Stimulated activated CD8-positive, alpha-beta memory T cell treated with anti-CD3 and anti-CD28 coated beads, Interleukin-12 subunit alpha, Interleukin-12 subunit beta, amount 100 ng/mL, for 4 hours (primary cell): ENCODE measurements around the gene MMAB.
"Not testable (repeated sequence)": the region's sequence is repeated elsewhere in the genome, so short reads cannot be mapped to it uniquely, and the experiment has no call there.

Experiments
- DNase-seq: peaks from one replicate; pipeline ENCODE4 v3.0.0-alpha.2; 2020; ENCODE audit warnings: low read depth

Gene MMAB

DNA sequence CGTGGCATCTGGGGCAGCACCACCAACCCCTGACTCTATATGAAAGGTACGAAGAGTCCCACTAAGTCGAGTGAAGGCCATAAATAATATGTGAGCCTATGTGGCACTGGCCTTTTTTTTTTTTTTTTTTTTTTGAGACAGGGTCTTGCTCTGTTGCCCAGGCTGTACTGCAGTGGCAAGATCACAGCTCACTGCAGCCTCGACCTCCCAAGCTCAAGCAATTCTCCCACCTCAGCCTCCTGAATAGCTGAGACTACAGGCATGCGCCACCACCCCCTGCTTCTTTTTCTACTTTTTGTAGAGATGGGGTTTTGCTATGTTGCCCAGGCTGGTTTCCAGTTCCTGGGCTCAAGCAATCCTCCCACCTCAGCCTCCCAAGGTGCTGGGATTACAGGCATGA lies 28.8 kb upstream of the MMAB start:
- not testable (repeated sequence) for DNase-seq

DNA sequence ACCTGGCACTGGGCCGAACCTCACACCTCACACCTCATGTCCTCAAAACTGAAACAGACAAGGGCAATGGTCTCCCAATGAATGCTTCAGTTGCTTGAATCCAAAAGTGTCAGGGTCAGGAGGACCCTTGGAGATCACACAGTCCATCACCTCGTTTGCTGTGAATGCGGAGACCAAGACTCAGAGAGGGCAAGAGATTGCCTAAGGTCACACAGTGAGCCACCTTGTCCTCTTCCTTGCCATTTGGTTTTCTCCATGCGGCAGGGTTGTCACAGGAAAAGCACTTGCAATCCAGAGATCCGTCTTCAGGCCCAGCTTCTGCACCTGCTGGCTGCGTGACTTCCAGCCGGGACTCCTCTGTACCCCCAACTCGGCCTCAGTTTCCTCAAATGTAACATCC lies 28.3 kb upstream of the MMAB start:
- DNase-seq = no peak

DNA sequence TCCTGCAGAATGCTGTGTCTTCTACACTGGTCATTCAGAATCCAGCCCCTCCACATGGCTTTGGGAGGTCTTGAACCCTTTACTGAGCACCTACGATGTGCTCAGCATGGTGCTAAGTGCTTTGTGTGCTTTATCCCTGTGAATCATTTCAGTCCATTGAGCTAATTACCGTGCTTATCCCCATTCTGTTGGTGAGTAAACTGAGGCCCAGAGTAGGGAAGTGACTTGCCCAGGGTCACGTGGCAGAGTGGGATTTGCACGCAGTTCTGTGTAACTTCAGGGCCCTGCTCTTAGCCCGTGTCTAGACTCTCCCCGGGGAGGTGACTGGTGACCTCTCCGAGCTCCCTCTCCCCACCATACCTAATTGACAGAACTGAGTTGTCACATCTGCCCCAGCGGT lies 27.7 kb upstream of the MMAB start:
- no peak for DNase-seq

DNA sequence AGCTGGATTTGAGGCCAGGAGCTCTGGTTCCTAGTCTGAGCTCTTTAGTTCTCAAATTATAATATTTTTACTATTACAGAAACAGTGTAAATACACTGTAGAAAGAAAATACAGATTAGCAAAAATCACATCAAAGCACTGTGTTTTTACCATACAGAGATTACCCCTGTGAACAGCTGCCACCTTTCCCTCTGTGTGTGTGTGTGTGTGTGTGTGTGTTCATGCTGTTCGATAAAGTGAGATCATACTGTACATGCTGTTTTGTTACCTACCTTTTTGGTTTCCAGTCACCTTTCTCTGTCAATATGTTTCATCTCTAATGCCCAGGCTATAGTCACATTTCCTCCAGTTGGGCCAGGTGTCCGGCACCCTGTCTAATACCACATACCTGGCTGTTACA lies 27.2 kb upstream of the MMAB start:
- no peak for DNase-seq

DNA sequence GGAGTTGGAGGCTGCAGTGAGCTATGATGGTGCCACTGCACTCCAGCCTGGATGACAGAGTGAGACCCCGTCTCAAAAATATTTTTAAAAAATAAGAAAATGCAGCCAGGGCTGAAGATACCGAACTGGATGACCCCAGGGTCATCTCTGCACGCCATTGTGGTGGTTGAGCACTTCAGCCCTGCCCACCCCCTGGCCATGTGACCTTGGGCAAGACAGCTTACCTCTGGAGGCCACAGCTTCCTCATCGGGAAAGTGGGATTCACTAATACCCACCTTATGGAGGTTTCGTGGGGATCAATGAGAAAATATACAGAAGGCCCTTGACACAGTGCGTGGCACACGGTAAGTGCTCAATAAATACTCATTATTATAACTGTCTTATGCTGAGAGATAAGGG lies 25.8 kb upstream of the MMAB start:
- DNase-seq = no peak

DNA sequence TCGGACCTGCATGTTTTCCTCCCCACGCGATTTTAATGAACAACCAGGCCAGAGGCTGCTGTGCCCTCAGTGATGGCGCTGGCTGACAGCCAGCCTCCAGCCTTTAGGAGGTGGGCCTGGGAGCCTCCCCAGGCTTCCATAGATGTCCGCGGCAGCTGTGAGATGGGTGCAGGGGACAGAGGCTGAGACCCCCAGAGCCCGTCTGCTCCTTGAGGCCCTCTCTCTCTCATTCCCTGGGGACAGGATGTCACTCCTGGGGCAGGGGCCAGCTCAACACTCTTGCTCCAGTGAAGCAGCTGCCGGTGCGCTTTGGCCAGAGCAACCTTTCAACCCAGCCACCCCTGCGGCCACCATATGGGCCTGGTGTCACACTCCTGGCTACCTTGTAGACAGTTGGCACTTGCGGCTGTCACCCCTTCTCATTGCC lies 25.1 kb upstream of the MMAB start:
- DNase-seq = no peak

DNA sequence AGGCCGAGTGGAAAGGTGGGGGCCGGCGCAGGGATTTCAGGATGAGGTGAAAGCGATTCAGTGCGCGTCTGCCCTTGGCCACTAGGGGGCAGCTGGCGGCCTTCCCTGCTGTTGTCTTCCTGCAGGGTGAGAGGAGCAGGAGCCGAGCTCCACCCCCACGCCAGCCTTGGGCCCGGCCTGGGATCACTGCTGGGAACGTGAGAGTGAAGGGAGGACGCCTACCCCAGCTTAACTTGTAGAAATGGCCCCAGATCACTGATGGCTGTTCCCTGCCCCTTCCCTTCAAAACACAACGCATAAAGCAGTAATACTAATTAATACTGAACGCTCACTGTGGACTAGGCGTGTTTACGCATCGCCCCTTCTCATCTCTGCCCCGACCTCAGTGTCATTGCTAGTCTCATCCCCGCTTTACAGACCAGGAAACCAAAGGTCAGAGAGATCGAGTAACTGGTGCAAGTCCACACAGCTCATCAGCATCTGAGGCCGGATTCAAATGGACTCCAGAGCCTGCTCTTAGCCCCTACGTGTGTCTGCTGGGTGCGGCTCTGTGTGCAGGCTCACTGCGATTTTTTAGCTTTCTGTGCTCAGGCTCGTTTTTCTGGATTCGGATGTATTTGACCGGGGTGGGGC lies 24.6 kb upstream of the MMAB start:
- peak; percentile 28 for DNase-seq

DNA sequence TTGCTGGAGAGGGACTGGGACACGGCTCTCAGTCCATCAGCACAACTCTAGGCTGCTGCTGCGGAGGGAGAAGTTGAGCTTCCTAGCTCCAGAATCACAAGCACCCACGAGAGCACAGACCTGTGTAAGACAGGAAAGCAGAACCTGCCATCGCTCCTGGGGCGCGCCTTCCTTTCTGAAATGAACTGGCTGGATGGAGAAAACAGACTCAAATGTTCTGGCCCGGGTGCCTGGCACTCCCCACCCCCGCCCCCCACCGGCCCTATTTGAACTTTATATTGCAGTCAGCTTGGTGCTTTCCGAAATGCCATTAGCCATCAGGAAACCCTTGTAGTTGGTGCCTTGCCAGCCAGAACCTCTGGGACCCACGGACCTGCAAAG lies 24.1 kb upstream of the MMAB start:
- DNase-seq = no peak

DNA sequence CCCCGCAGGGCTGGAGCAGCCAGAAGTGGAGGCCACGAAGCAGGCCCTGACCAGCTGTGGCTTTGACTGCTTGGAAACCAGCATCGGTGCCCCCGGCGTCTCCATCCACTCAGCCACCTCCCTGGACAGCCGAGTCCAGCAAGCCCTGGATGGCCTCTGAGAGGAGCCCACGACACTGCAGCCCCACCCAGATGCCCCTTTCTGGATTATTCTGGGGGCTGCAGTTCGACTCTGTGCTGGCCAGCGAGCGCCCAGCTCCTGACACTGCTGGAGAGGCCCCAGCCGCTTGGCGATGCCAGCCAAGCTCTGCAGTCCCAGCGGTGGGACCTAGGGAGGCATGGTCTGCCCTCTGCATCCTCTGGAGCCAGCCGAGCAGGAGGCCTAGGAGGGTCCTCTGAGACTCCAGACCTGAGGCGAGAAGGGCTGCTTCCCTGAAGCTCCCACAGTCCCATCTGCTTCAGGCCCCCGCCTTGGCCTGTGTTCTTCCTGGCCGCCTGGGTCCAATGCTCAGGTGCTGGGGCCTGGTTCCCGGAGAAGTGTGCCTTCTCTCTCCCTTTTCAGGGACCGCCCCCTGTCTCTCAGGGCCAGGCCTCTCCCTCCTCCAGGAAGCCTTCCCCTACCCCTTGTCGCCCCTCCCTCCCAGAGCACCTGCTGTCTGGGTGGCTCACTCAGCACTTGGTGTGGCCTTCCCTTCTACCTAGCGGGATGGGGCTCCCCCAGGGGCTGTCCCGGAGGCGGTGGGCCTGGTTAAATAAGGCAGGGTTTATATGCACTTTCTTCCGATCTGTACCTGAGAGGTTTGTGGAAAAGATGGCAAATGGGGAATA lies 23.3 kb upstream of the MMAB start:
- DNase-seq = no peak

DNA sequence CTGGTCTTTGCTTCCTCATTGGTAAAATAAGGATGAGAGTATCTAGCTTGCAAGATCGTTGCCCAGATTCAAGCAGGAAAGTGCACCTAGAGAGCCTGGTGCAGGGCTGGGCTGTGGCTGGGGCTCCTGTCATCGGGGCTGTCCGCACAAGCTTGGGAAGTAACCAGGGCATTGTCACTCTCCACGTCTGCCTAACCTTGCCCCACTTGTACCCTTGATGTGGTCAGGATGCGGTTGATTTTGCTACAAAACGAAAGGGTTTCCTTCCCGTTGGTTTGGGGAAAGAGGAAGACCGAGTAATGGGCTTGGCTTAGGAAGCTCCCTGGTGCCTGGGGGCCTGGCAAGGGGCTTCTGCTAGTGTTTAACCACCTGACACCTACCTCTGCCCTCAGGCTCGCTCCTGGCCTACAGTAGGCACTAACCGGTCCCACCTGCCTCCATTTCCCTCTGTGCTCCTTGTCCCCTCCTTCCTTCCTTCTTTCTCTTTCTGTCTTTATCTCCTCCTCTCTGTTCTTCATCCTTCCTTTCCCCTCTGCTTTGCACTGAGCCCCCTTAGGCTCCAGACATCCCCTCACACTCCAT lies 22.1 kb upstream of the MMAB start:
- DNase-seq = no peak

DNA sequence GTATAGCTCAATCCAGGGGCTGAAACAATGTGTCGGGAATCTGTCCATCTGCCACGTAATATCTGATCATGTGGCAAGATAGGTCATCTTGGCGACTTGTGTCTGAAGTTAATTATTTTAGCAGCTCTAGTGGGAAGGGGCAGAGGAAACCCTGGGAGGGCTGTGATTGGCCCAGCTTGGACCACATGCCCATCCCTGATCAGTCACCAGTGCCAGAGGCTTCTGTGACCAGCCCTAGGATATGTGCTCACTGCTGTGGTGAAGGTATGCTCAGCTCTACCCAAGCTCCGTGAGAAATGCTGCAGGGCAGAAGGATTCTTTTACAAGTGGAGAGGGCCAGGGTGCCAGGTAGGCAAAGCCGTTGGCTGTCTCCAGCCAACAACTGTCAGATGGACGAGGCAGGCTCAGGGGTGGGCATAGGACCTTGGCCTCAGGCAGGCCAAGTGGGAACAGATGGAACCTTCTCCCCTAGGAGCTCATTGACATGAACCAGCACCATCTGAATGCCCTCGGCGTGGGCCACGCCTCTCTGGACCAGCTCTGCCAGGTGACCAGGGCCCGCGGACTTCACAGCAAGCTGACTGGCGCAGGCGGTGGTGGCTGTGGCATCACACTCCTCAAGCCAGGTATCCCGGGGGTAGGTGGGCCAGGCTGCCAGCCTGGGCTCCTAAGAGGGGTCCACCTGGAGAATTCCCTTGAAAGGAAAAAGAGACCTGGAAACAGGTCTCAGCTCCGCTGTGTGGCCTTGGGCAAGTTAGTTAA lies 21.4 kb upstream of the MMAB start:
- no peak for DNase-seq

DNA sequence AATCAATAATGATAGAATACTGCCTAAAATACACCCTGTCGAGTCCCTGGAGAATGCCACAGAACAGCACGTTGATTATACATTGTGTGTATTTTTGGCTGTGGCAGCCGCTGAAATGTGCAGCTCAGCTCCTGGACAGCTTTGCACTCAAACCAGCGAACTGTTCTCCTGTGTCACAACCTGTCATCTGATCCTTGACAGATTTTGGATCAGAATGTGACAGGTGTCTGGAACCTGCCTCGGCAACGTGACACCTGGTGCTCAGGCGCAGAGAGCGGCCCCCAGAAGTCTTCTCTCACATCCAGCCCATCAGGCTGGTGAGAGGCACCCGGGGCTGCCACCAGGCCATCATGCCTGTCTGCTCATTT lies 19.6 kb upstream of the MMAB start:
- no peak for DNase-seq

DNA sequence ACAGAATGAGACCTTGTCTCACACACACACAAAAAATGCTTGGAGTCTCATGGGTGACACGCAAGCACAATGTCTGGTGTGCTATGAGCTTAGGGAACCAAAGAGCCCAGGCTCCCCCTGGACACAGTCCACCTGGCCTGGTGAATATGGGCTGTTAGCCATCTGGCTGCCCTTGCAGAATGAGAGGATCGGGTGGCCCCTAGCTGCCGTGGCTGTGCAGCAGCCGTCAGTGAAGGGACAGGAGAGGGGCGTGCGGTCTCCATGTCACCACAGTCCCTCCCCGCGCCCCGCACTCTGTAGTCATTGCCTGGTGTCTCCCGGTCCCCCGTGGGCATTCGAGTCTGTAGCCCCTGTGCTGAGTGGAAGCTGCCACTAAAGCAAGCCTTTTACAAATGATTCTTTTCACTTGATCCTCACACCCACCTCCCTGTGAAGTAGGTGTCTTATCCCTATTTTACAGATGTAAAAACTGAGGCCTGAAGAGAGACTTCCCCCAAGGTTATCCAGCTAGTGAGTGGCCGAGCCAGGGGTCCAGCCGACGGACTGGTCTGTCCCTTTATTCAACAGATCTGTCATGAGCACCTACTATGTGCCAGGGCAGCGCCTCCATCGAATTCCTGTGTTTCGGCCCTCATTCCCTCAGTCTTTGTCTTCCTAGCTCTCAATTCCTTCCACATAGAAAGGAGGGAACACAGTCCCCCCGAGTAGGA lies 19.0 kb upstream of the MMAB start:
- no peak for DNase-seq

DNA sequence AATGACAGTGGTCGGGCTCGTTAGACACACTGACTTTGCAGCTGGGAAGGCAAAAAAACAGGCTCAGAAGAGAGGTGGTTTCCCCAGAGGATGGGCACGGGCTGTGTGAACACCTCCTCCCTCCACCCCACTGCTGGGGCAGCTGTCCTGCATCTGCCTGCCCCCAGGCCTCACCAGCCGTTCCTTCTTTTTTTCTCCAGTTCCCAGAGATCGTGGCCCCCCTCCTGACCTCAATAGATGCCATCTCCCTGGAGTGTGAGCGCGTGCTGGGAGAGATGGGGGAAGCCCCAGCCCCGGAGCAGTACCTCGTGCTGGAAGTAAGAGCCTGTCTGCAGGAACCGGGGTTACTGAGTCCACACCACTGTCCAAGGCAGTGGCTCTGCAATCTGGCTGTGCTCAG lies 17.7 kb upstream of the MMAB start:
- no peak for DNase-seq

DNA sequence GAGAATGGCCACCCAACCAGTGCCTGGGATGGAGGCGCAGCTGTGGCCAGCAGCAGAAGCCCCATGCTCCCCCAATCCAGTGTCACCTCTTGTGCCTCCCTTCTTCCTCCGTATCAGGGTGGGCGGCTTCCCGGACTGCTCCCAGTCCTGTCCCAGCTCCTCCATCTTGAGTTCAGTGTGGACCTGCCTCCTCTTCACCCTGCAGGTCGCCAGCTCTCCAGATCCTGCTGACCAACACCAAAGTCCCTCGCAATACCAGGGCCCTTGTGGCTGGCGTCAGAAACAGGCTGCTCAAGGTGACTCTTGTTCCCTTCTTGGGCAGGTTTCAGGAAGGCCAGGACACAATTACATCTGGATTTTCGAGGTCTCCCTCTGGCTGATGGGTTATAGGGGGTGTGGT lies 17.3 kb upstream of the MMAB start:
- no peak for DNase-seq

DNA sequence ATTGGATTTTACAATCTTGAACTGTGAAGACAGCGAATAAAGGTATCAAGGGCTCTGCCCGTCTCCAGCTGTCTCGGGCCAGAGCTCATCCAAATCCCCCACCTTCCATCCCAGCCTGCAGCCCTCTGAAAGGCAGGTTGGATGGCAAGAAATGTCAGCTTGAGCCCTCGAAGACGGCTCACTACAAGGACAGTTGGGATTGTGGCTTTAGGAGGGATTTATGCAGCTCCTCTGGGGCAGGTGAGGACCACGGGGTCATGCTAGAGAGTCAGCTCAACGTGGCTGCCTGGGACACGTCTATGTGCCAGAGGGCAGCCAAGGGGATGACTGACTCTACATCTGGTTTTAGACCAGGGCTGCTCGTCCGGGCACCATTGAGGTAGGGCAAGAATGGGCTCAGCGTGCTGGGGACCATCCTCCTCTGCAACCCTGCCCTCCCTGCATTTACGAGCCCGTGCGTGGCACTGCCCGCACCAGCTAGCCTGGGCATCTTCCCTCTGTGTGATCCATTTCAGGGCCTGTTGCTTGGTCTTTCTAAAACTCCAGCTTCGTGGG lies 16.5 kb upstream of the MMAB start:
- no peak for DNase-seq

DNA sequence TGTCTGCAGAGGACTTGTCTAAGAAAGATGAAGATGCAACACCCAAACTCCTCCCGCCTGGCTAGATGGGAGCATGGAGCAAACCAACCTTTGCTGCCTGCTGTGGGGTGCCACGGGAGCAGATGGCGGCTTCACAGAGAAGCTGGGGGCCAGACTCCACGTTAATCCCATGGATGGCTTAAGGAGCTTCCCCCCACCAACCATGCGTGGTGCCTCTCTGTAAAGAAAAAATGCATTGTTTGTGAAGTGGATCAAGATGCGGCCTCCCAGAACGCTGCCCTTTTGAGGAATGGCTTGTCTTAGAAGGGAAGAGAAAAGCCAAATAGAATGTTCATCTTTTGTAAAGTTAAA lies 15.9 kb upstream of the MMAB start:
- no peak for DNase-seq

DNA sequence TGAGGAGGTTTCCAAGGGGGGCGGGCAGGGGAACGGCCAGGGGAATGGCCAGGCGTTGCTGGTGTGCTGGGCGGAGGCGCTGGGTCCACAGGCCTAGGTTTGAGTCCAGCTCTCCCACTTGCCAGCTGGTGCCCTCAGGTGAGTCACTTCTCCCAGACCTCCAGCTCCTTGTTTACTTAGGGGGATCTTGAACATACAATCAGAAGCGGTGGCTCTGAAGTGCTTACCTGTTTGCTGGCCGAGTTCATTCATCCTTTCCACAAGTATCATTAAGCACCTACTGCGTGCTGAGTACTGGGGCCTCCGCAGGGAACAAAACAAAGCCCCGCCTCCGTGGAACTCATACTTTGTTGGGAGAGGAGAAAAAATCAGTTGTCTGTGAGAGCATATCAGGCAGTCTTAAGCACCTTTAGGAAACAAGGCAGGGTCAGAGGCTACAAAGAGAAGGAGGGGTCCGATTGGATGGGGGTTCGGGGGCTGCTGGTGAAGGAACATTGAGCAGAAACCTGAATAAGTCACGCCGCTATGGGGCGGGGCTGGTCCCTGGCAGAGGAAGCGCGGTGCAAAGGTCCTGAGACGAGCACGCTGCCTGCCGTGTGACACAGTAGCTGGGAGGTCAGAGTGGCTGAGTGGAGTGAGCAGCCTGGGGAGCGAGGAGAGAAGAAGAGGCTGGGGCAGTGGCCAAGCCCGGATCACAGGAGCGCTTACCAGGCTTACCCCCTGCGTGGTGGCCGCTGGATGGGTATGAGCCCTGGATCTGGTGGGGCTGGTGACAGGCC lies 15.3 kb upstream of the MMAB start:
- no peak for DNase-seq

DNA sequence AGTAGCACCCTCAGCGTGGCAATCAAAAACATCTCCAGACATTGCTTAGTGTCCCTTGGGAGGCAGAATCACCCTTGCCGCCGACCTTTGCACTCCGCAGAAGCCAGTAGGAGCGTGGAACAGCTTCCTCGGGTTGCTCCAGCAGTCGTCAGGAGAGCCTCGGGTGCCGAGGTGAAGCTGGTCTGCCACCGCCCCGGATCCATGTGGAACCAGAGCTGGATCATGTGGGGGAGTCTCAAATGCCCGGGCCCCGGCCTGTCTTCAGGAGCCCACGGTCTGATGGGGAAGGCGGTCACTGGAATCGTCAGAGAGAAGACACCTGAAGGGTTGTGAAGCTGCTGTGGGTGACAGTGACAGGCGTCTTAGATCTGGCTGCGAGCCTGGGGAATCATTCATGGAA lies 14.6 kb upstream of the MMAB start:
- DNase-seq = no peak

DNA sequence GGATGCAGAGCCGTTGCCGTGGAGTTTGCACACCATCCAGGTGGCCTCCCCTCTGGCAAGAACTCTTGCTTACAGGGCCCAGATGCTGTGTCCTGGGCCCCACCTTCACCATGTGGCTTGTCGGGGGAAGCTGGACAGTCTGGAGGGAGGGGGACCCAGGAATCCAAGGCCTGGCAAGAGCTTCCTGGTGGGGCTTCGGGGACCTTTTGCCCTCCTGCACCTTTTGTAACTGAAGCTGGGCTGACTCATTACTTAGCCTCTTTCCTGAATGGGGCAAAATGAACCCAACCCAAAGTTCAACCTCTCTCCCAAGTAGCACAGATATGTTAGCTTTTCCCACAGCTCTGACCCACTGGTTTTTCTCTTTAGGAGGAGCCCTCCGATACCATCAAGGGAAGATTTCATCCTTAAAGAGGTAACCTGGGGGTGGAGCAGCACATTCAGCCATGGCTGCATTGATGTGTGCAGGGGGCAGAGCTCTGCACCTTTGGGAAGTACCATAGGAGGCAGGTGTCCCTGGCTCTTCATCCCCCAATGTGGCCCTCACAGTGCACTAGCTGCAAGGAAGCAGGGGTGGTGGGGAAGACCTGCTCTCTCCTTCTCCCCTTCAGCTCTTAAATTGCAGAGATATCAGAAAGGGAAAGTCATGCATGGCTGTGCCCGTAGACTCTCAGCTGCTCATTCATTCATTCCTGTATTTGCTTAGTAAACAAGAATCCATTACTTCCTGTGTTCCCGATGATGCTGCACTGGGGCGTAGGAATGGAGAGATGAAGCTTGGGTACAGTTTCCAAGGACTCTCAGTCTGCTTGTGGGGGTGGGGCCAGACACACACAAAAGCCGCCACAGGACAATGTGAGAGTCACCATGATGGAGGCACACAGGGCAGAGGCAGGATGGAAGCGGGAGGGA lies 13.3 kb upstream of the MMAB start:
- DNase-seq = no peak
